NOMO-1 treated with DMSO at 0.1 percent for 48 hours (cell line): ENCODE measurements around the gene PDCD1.

Experiments
- DNase-seq: peaks from one replicate; lab custom pipeline; 2025; ENCODE audit not compliant: unreplicated experiment; lab: John Stamatoyannopoulos, UW

PDCD1 gene

DNA sequence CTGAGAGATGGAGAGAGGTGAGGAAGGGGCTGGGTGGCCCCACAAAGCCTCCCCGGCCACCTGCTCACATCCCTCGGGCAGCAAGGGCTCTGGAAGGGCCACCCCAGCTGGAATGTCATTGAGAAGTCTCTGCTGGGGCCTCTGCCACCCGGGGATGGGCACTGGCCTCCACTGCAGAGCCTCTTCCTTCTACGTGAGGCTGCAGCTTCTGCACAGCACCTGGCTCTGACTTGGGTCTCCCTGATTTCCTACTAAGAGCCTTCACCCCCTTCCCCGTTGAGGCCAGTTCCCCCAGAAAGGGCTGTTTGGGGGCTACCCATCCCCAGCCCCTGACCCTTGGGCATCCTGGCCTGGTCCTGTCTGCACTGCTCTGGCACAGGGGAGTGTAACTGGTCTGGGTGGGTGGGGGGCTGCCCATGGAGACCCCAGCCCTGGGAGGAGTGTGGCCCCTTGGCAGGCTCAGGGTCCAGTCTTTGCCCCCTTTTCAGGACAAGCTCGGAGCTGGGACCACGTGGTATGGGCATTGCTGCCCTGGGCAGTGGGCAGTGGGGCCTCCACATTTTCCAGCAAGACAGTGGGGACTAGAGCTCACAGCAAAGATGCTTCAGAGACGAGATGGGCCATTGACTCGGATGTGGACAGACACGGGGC lies 5.6 kb downstream of the PDCD1 start:
- DNase-seq: no peak

DNA sequence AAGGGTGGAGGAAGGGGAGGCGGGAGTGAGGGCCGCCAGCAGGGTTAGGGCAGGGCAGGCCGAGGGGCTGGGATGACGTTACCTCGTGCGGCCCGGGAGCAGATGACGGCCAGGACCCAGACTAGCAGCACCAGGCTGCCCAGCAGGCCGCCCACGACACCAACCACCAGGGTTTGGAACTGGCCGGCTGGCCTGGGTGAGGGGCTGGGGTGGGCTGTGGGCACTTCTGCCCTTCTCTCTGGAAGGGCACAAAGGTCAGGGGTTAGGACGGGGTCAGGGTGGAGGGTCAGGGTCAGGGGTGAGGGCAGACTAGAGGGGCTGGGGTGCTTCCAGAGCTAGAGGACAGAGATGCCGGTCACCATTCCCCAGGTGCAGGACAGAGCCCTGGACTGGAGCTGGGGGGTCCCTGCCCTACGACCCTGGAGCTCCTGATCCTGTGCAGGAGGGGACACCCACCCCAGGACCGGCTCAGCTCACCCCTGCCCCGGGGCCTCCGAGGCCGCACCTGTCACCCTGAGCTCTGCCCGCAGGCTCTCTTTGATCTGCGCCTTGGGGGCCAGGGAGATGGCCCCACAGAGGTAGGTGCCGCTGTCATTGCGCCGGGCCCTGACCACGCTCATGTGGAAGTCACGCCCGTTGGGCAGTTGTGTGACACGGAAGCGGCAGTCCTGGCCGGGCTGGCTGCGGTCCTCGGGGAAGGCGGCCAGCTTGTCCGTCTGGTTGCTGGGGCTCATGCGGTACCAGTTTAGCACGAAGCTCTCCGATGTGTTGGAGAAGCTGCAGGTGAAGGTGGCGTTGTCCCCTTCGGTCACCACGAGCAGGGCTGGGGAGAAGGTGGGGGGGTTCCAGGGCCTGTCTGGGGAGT lies 6.3 kb downstream of the PDCD1 start:
- DNase-seq: no peak

DNA sequence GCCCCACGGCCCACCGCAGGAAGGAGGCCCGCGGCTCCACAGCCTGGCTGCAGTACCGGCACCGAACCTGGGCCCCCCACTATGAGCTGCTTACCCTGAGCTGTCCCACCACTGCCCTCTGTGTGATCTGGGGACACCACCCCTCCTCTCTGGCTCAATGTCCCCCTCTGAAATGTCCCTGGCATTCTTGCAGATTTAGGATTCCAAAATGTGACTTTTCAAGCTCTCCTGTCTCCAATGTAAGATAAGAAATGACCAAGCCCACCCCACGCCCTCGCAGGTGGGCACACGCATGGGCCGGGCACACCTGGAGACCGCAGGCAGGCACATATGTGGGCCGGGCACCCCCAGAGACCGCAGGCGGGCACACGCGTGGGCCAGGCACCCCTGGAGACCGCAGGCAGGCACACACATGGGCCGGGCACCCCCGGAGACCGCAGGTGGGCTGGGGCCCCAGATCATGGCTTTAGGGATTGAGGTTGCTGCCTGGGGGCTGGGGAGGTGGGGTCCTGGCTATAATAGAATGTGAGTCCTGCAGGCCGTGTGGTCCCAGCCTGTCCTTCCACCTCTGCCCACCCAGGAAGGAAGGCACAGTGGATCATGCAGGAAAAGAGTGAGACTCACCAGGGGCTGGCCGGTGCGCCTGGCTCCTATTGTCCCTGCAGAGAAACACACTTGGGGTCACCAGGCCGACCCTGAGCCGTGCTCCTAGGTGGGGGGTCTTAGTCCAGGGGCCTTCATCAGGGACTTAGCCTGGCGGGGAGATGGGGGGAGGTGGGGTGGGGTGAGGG lies 7.2 kb downstream of the PDCD1 start:
- DNase-seq: no peak

DNA sequence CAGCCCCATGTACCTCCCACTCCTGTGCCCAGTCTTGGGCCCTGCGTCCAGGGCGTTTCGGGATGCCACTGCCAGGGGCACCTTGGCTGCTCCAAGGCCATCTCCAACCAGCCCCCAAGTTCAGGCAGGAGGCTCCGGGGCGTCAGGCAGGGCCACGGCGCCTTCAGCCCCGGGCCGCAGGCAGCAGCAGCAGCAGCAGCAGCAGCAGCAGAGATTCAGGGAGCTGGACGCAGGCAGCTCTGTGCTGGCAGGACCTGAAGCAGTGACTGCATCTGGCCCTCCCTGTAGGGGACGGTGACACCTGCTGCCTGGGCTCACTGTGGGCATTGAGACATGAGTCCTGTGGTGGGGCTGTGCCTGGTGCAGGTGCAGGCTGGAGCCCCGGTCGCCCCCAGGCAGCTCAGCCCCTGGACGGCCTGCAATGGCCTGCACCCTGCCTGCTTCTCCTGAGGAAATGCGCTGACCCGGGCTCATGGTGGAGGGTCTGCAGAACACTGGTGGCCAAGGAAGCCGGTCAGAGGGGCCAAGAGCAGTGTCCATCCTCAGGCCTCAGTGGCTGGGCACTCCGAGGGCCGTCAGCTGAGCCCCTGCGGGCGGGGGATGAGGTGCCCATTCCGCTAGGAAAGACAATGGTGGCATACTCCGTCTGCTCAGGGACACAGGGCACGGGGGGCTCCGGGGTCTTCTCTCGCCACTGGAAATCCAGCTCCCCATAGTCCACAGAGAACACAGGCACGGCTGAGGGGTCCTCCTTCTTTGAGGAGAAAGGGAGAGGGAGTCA lies 8.0 kb downstream of the PDCD1 start:
- DNase-seq: no peak

DNA sequence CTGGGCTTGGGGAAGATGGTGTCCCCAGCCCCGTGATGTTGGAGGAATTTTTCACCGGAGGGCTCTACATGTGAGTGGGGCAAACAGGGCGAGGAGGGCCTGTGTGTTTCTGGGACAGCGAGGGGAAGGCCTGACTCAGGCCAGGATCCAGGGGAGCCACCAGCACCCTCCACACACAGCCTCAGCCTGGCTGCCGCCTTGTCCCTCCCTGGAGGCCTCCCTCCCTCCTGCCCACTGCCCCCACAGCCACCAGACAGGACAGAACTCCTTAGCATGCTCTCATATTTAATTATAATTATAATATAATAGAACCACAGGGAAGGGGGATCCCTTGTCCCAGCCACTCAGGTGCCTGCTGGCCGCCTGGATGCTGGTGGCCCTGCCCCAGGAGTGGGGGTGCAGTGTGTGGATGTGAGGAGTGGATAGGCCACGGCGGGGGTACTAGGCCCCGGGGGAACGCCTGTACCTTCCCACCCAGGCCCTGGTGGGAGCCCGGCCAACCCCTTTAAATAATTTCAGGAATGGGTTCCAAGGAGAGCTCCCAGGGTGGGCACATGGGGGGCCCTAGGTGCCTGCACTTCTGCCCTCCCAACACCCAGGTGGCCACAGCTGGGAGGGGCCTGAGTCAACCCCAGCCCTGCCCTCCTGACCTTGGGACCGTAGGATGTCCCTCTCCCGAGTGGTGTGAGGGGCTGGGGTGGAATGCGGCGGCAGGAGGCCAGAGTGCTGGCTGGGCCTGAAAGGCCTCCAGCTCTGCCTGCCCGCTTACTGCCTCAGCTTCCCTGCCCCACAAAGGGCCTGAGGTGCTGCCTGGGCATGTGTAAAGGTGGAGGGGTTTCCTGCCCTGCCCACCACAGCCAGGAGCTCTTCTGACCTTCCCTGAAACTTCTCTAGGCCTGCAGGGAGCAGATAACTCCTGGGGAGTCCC lies 8.8 kb downstream of the PDCD1 start:
- DNase-seq: no peak

DNA sequence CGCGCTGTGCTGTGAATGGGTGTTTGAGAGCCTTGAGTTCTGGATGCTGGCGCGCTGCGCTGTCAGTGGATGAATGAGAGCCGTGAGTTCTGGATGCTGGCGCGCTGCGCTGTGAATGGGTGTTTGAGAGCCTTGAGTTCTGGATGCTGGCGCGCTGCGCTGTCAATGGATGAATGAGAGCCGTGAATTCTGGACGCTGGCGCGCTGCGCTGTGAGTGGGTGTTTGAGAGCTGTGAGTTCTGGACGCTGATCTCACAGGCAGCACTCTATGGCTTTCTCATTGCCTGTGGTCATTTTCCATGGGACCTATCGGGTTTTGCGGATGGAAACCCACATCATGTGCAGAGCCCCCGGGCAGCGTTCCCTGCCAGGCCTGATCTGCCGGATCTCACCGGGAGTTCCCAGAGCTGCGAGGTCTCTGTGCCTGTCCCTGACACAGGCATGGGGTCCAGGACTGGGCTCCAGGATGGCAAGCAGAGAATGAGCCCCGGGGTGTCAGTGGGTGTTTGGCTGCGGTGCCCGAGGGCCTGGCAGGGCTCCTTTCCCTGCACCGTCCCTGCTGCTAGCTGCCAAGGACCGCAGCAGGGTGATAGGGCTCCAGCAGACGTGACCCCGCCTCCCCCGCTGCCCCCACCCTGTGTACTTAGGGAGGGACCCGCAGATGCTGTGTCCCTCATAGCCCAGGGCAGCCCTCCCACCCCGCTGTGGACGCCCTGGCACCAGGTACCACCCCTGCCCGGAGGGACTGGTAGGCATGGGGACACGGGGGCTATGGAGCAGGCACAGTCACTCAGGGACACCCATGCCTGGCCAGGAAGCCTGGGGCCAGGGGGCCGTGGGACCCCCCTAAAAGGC lies 9.7 kb downstream of the PDCD1 start:
- no peak for DNase-seq

DNA sequence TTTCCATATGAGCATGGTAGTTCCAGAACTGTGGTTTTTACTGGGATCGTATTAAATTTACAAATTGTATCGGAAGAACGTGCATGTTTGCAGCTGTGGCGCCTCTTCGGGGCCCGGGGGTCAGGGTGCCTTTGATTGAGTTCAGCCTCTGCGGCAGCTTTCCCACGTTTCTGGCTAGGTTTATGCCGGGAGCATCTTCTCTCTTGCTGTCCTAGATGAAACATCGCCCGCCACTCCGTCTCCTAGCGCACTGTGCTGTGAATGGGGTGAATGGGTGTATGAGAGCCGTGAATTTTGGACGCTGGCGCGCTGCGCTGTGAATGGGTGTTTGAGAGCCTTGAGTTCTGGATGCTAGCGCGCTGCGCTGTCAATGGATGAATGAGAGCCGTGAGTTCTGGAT lies 12.3 kb downstream of the PDCD1 start:
- no peak for DNase-seq

DNA sequence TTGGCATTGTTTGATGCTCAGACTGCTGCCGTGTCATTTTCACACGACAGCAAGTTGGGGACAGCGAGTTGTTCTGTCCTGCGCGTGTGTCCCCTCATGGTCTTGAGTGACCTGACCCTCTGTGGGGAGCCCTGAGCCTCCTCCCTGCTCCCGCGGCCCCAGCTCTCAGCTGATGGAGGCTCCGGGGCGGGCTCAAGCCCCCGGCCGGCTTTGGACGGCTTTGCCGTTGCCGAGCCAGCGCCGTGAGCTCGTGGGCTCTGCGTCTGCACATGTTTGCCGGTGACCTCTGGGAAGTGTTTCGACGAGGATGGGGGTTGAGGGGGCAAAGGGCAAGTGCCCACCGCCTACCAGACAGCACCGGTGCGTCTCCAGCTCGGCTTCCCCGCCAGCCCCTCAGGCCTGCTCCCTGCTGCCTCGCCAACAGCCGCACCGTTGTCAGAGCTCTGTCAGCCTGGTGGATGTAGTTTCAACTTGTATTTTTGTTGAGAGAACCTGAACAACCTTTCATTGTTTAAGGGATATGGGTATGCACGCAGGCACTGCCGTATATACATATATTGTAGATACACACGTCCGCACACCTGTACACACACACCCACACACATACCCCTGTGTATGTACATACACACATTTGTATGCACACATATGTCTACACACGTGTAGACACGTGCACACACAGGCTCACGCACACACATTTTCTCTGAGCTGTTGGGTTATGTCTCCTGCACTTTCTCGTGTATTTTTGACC lies 13.7 kb downstream of the PDCD1 start:
- no peak for DNase-seq

DNA sequence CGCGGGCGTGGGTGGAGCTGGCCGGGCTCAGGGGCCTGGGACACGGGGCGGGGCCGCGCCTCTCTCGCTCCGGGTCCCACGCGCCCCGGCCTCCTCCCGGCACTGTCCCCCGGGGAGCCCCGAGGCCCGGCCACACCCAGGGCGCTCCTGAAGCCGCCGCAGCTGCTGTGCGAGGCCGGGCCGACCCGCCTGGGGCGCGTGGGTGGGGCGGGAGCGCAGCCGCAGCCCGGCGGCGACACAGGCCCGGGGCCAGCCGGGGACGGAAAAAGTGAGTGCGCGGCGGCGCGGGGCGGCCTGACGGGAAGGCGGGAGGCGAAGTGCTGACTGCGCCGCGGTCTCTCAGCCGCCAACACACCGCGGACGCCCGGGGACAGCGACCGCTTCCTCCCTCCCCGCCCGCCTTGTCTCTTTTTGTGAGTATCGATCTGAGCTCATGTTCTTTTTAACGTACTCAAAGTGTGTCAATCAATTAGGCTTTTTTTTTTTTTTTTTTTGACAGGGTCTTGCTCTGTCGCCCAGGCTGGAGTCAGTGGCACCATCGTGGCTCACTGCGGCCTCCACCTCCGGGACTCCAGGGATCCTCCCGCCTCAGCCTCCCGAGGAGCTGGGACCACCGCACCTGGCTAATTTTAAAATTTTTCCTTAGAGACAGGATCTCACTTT lies 14.5 kb downstream of the PDCD1 start:
- peak; percentile 65 for DNase-seq

DNA sequence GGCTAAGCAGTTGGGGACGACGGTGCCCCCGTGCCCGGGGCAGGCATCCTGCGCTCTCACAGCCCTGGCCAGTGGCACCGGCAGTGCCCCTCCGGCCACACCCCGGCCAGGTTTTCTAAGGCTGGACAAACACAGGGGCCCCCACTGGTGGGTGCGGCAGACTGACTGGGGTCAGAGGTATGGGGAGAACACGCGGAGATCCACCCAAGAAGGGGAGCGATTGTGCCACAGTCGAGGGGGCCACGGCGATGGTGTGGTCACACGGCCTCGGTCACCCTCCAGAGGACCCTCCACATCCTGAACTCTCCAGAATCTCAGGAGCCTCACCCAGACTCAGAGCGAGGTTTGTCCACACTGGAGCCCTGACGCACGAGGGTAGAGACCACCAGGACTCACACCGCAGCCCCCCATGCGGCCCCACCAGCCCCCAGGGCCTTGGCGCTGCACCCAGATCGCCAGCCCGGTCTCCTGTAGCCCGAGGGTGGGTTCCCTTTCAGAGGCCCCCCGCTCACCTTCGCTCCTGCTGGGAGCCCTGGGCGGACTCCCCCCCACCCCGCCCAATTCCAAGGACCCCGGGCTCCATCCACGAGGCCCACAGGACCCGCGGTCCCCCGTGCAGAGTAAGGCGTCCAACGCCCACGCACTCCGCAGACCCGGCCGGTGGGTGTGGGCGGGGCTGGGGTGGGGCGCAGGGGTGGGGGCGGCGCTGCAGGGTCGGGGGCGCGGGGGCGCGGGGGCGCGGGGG lies 15.2 kb downstream of the PDCD1 start:
- DNase-seq: no peak

DNA sequence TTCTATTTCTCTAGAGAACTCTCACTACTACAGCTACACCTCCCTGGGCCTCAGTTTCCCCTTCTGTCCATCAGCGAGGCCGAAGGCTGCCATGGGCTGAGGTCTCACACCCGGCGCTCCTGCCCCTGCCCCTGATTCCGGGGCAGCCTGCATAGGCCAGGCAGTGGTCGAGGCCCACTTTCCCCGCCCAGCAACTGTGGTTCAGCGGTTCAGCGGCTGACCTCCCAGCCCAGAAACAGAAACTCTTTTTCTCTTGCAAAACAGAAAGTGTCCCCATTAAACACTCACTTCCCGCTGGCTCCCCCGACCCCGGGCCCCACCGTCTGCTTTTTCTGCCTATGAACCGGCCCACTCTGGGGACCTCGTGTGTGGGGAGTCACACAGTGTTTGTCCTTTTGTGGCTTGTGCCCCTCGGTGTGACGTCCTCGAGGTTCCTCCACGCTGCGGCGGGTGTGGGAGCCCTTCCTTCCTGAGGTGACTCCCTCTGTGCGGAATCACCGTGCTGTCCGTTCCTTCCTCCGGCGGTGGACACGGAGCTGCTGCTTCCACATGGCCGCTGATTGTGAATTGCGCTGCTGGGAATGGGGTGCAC lies 16.0 kb downstream of the PDCD1 start:
- DNase-seq: peak; percentile 80

DNA sequence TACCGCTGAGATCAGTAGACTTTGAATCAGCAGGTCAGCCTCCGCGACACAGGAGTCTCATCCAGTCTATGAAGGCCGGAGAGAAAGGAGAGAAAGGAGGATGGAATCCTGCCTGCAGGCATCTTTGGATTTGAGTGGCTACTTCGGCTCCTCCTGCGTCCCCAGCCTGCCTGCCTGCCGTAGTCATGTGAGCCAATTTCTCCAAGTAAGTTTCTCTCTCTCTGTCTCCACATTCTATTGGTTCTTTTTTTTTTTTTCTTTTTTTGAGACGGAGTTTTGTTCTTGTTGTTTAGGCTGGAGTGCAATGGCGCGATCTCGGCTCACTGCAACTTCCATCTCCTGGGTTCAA lies 16.7 kb downstream of the PDCD1 start:
- DNase-seq: no peak

DNA sequence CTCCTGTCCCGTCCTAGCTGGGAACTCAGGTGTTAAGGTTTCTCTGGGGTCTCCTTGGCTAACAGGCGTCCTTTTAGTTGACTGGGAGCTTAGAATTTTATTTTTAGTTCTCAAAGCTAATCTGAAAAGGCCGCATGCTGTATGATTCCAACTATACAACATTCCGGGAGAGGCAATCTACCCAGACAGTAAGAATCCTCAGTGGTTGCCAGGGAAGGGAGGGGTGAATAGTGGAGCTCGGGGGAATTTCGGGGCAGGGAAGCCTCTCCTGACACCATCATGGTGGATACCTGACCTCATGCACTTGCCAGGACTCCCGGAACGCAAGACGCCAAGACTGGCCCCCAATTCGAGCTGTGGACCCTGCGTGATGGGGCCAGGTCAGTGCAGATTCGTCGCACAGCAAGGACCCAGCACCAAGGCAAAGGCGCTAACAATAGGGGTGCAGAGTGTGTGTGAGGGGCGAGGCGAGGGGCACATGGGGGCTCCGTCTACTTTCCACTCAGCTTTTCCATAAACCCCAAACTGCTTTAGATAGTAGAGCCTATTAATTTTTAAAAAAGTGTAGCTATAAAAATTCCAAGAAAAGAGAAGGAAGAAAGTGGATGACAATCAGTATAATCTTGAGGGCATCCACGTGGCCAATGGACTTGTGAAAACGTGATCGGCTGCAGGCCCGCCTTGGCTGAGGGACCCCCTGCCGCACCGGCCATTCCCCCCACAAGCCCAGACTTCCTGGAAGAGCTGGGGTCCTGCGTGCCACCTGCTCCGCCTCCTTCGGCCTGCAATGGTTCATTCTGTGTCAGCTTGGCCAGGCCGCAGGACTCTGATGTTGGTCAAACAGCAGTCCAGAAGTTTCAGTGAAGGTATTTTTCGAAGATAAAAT lies 17.3 kb downstream of the PDCD1 start:
- no peak for DNase-seq

DNA sequence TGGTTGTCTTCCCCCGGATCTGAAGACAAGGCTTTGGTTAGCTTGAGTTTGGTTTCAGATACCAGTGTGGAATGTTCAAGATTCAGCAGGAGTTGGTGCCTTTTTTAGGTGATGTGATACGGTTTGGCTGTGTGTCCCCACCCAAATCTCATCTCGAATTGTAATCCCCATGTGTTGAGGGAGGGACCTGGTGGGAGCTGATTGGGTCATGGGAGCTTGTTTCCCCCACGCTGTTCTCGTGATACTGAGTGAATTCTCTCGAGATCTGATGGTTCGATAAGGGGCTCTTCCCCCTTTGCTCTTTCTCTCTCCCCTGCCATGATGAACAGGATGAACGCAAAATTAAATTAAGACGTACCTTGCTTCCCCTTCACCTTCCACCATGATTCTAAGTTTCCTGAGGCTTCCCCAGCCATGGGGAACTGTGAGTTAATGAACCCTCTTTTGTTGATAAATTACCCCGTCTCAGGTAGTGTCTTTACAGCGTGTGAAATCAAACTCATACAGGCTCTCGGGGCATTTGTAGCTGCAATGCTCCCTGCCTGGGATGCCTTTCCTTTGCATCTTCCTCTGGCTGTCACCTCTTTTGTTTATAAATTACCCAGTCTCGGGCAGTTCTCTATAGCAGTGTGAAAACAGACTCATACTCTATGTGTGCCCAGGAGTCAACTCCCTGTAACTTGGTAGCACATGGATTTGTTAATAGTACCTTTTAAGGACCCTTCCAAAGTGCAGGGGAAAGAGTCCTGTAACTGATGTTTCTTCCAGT lies 21.3 kb downstream of the PDCD1 start:
- no peak for DNase-seq

DNA sequence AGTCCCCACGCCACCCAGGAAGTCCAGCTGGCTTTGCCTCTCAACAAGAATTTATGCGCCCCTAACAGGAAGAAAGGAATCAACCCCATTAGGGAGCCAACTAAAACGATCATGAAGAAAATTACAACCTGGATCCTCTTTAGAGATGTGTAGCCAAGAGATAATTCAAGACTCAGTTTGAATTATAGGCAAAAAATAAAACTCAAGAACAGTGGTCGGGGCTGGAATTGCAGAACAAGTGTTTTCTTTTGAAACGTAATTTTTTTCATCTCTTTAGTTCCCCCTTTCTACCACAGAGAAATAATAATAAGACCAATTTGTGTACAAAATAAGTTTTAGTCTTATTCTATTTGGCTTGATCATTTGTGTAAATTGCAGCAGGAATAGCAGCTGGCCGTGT lies 22.4 kb downstream of the PDCD1 start:
- peak; percentile 25 for DNase-seq
